Stimulated activated CD8-positive, alpha-beta memory T cell treated with anti-CD3 and anti-CD28 coated beads, Interleukin-7, amount 100 ng/mL, for 24 hours (primary cell): ENCODE results near the gene ITGA1.
"Not testable (repeated sequence)": the region's sequence is repeated elsewhere in the genome, so short reads cannot be mapped to it uniquely, and the experiment has no call there.

ENCODE experiments used
- DNase-seq: peaks from one replicate; pipeline ENCODE4 v3.0.0-alpha.2; 2020; ENCODE audit warnings: low read depth

Gene ITGA1

DNA sequence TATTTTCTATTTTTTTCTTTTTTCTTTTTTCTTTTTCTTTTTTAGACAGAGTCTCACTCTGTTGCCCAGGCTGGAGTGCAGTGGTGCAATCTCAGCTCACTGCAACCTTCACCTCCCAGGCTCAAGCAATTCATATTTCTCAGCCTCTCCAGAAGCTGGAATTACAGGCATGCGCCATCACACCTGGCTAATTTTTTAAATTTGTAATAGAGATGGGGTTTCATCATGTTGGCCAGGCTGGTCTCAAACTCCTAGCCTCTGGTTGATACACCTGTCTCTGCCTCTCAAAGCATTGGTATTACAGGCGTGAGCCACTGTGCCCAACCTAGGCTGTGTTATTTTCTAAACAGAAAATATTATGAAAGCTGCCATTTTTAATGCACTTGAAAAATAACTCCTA is 78.3 kb downstream of the ITGA1 start:
- not testable (repeated sequence) for DNase-seq

DNA sequence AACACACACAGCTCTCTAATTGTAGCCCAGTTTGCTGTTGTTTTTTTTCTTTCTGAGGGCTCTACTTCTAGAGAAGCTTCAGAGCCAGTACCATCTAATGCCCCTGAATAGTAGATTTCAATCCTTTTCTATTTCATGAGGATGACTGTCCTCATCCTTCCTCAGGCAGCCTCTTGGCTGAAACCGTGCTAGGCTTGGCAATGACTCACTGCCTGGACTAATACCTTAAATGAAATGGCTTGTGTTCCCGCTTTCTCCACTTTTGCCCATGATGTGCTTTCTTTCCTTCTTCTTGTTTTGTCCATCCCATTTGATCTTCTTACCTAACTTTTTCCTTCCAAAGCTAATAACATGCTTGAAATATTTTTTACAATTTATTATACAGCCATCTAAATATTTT is 80.1 kb downstream of the ITGA1 start:
- DNase-seq = no peak

DNA sequence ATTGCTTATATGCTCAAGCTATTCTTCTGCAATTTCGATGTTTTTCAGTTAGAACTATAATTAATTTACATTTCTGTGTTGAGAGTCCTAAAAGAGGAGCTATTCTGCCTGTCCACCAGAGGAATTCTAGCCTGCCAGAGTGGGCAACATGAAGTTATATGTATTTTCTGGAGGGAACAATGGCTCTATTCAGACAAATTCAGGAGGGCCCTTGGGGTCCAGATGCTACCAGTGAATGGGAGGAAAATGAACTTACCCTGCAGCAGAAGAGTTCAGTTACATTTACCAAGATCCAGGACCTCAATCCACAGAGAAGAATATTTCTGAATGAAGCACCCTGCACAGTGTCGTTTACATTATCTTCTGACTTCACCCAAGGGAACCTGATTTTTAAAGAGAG is 80.7 kb downstream of the ITGA1 start:
- DNase-seq = no peak

DNA sequence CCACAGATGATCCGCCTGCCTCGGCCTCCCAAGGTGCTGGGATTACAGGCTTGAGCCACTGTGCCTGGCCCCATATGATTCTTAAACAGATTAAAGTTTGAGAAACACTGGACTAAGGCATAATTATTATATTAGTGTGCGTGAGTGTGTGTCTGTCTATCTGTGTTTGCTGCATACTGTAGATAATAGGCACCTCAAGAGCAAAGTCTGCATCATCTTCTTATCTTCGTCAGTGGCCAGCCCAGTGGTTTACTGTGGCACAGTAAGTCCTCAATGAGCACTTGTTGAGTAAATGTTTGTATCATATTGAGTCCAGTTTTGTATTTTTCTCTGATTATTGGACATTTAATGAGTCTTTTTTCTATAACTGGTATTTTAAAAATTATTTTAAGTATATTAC is 81.7 kb downstream of the ITGA1 start:
- no peak for DNase-seq

DNA sequence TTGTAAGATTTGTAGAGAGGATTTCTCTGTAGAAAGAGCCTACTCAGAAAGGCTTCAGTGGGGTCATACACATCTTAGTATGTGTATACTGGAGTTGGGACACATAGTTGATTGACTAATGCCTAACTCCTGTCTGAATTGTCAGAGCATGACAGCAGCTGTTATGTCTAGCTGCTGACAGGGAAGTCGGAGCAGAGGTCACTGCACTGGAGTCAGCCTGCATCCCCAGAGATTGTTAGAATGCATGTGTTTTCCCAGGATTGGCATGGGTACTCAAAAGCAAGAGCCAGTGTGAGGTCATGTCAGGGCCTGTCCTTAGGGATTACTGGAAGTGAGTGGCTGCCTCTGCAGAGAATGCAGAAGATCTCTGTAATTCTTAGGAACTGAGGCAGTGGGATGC is 82.7 kb downstream of the ITGA1 start:
- no peak for DNase-seq

DNA sequence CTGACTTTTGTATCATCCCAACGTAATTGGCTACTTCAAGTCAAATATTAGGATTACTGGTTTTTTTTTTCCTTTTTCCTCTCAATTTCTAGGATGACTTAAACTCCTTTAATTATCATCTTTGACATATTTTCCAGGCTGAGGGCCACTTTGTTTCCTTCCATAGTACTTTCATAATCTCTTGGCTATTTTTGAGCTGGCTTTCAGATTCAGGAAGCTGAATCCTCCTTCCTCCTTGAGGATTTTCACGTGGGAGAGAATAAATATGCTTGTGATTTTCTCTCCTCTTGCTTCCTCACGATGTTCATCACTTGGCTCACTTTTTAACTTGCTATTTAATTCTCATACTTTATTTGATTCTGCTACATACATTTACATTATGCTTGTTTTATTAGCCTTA is 88.1 kb downstream of the ITGA1 start:
- DNase-seq = no peak

DNA sequence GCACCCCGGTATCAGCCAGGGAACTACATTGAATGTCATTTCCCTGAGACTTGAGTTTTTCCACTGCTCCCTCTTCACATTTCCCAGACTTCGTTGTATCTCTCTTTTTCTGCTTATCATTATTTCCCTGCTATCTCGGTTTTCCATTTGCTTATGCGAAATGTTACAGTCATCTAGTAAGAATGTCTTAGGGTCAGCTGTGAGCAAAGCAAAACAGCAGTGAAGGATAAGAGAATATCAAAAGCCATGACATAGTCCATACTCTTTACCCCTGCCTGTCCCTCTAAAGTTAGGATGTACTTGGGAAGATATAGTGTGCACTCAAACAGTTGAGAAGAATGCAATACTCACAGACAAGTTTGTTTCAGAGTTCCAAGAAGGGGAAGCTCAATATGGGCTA is 88.7 kb downstream of the ITGA1 start:
- DNase-seq = no peak

DNA sequence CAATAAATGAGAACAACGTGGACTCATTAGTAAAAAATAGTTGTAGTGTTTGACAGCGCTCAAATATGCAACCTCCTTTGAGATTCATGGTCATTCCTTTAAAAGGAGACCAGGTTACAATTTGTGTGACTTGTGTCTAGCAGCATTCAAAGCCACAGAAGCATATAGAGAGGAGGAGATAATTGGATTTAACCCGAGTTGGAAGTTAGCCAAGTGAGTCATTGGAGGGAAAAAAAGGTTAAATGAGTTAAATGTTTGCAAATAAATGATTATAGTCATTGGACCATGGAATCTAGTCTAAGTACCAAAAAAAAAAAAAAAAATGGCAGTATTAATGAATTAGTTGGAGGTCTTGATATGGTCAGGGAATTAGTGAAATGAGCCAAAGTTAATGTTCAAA is 90.9 kb downstream of the ITGA1 start:
- no peak for DNase-seq

DNA sequence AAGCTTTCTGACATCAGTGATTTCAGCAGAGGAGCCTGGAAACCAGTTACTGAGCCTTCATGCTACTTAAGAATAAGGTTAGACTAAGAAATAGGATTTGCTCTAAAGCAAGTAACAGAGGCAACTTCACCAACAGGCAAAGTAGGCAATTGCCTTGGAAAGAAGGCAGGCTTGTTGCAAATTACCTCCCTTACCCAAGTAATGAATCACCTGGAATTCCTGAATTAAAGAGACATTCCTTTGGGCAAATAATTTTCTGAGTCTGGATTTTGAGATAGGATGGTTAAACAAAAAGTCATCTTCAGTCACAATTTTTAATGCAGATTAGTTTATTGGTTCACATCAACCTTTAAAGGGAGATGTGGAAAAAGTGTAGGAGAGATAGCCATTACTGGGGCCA is 92.8 kb downstream of the ITGA1 start:
- no peak for DNase-seq

DNA sequence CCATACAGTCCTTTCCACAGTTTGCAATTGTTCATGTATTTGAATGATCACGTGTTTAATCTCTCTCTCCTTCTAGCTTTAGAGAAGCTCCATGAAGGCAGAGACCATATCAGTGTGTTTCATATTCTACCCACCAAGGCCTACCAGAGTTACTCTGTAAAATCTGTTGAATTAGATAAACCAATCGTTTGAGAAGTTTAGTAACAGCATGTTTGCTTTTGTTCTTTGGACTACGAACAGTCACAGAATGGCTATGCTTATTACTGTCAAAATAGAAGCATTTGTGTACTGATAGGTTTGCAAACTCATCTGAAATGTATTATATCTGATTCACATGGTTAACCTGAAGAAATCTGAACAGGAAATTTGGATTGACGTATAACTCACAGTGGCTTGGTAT is 93.8 kb downstream of the ITGA1 start:
- no peak for DNase-seq

DNA sequence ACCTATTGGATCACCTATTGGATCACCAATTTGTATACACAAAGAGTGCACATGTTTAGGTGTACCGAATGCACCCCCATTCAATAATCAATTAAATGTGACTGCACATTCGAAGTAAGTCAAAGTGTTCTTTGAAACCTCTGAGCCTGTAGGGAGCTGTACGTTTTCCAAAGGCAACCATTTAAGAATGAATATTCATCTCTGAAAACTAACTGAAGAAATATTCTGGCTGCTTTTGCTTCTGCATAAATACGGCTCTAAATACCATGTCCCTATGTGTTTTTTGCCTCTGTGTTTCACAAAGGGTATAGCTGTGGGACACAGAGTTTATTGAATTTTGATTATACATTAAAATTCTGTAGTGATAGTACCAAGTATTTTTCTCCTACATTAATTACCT is 95.4 kb downstream of the ITGA1 start:
- no peak for DNase-seq

DNA sequence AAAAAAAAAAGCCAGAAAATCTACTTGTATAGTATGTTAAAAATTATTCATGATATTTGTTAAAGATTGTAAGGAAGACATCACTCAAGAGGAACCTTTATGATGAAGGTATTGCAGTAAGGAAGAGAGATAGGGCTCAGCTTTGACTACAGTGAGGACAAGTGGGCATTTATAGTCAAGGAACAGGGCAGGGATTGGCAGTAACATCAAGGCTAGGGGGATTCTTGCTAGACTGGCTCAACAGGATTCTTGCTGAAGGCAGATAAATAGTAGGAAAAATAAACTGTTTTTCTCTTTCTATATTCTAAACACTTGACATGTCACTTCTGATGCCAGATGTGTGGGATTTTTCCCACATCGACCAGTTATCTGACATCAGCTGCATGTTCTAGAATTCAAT is 96.7 kb downstream of the ITGA1 start:
- no peak for DNase-seq

DNA sequence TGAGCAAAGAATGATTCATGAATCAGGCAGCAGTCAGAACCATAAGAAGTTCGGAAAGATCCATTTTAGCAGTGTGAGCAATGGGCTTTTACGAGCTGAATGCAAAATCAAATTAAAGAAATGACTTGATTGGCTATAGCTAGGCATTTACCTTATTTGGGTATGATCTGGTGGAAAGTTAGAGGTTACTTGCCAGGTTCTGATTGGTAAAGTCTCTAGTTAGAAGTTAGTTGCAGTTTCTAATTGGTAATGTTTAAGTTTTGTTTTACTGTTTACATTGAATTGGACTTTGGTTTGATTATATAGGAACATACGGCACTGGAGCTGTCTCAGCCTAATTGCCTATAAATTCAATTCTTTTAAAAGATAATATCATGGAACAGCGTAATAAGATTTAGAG is 97.9 kb downstream of the ITGA1 start:
- DNase-seq = no peak

DNA sequence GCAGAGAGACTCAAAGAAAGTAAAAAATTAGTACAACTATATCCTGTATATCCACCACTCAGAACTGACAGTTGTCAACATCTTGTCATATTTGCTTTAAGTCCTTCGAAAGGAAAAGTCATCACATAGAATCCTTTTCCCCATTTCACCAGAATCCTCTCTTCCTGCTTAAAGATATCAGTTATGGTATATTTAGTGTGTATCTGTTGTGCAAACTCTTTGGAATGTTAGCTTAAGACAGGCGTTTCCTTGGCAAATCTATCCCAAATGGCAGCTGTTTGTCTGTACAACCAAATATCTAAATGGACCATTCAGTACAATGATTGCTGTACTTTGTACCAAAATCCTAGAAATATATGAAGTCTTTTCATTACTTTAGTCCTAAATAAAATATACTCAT is 98.5 kb downstream of the ITGA1 start:
- DNase-seq = no peak

DNA sequence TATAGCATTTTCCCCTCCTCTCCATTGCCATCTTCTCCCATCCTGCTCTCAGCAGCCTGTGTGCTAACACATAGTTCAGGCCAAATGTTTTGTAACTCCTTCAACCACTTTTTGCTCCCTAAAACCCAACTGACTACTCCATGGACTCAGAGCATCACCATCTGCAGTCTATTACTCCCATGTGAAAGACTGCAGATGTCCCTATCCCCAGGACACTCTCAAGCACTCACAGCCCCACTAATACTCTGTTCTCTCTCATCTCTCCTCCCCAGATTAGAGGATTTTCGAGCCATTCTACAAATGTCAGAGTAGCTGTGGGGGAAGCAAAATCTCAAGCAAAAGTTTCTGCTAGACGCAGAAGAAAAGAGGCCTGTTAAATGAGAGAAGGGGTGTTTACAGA is 99.3 kb downstream of the ITGA1 start:
- DNase-seq = no peak

DNA sequence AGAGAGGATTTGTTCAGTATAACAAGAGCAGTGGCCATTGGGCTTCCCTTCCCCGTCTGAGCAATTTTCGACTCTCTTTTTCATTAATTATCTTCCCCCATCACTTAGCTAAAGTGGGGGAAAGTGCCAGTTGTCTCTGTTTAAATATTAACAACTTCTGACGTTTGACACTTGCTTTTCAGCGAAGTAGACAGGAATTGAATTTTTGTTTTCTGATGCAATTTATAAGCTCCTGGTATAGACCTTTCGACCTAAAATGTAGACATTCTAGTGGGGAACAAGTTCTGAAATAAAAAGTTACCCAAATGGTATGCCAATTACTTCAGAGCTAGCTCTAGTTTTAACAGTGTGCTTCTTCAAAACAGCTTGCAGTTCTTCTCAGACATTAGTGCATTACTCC is 100.6 kb downstream of the ITGA1 start:
- no peak for DNase-seq

DNA sequence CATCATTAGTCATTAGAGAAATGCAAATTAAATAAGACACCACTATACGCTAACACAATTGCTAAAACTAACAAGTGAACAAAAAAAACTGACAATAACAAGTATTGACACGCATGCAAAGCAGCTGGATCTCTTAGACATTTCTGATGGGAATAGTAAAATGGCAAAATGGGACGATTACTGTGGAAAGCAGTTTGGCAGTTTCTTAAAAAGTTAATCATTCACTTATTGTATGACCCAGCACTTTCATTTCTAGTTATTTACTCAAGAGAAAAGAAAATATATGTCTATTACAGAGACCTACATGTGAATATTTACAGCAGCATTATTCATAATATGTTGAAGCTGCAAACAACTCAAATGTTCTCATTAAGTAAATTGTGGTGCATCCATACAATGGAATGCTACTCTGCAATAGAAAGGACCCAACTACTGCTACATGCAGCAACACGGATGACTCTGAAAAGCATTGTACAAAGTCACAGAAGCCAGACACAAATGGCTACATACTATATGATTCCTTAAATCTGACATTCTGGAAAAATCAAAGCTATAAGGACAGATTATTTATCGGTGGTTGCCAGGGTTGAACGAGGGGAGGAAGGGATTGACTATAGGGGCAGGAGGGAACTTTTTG is 104.6 kb downstream of the ITGA1 start:
- DNase-seq = no peak

DNA sequence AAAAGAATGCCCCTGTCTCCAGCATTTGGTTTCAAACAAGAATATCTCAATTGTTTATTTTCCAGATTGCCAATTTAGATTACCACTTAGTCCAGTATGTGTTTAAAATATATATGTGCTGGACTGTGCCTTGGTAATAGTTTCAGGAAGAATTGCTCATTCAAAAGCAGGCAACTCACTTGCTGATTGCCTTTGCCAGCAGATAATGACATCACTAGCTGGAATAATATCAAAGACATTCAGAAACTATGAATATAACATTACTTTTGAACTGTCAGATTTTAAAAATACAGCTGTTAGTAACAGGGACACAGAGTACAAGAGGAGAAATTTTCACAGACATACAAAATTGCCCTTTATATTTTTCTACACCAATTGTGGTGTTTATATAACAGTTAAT is 105.4 kb downstream of the ITGA1 start:
- no peak for DNase-seq

DNA sequence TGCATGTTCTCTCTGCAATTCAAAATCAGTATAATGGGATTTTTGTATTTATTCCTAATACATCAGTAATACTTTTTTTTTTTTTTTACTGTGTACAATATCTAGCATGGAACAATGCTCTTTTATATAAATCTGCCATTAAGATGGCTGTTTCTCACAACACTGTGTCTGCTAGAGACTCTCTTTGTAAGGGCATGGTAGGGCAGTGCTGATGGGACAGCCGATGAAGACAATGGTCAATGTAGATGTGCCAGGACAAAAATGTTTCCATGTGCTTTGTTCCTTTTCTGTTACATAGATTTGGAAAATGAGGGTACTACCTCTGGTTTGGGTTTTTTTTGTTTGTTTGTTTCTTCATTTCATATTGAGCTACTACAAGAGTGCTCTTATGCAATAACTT is 106.1 kb downstream of the ITGA1 start:
- no peak for DNase-seq

DNA sequence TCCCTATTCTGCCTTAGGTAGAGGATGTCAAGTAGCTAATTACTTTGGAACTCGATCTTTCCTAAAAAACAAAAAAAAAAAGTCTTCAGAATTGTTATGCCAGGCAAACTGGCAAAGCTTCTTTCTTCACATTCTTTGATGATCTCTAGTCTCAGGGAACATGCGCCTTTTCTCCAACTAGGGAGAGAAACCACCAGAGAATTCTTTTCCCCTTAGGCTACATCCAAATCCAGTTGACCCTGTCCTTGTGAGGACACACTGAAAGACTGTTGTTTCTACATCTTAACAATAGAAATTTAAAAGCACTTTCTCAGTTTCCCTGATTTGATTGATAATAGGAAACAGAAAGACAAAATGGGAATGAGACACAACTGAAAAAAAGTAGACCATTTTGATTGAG is 106.7 kb downstream of the ITGA1 start:
- DNase-seq = no peak

DNA sequence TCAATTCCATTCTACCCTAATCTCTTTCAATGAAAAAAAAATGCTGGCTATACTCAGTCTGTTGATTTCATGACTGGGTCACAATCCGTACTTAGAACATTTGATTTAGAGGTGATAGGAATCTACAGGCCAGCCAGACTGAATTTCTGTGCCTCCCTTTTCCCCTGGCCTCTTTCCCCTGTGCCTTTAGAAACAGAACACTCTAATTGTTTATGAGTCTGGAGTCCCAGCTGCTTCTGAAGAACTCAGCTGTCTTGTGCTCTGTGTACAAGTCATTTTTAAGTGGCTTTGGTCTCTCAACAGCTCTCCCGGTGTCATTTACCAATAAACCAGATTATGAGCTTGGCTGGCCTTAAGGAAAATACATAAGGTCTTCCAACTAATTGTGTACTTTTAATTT is 107.4 kb downstream of the ITGA1 start:
- DNase-seq = no peak

DNA sequence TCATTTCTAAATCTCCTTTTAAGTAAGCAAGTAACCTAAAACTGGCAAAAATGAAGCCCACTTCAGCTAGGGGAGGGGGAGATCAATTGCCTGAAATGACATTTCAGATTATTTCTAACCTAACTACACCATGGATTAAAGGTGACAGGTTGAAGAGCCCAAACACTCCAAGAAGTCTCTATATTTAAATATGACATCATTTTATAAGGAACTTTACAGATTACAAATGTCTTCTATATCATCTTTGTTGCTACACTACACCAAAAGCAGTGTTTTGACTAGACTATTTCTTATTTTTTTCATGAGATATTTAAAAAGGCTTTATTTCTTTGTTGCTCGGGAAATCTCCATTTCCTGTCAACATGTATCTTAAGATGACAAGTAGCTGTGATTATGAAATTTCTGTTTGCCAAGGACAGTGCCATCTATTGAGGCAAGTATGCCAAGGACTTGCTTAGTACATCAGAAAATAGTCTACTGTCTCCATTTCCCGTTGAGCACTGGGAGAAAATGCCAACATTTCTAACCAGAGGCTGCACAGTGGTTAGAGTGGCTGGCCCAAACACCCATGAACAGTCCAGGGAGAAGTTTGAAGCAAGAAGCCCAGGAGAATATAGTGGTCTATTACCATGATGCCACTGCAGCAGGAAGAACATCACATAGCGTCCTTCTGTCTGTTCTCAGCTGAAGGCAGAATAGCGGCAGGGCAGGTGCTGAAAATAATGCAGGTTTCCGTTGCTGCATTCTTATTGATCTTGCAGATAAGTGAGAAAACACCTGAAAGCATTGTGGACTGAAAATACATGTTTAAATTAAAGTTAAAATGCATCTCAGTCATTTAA is 108.1 kb downstream of the ITGA1 start:
- DNase-seq = no peak

DNA sequence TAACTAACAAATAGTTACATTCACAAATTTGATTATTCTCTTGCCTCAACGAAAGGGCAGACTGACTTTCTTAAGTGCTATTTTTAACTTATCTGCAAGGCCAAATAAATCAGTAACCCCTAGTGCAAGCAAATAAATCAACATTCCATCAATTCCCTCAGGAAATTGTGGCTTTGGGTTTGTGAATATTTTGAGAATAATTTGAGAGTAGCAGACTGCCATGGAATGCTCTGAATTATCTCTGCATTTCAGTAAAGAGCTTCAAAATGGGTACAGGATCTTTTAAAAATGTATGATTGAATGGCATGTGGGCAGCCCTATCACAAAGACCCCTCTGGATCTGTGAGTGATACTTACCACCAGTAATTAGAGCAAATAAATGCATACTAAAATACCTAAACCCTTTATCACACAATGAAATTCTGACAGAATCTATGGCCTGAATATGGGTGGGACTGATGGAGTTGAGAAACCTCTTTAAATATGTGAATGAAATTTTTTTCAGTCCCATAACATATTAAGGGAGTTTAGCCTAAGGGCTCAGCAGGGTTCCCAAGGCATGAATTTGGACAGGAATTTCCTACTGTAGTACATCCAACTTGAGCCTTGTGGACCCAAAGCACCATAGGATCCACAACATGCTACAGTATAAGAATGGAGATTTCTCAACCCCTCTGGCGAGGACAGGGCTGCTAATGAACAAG is 109.0 kb downstream of the ITGA1 start:
- no peak for DNase-seq
